GM03348 (cell line): ENCODE data around the gene RPL15.
A peak's percentile ranks its signal among the peaks of the same experiment; 100 is the strongest.

Experiments used
- DNase-seq: peaks from one replicate; pipeline ENCODE4 v3.0.0; 2012; ENCODE audit warnings: low spot score

Gene RPL15

DNA sequence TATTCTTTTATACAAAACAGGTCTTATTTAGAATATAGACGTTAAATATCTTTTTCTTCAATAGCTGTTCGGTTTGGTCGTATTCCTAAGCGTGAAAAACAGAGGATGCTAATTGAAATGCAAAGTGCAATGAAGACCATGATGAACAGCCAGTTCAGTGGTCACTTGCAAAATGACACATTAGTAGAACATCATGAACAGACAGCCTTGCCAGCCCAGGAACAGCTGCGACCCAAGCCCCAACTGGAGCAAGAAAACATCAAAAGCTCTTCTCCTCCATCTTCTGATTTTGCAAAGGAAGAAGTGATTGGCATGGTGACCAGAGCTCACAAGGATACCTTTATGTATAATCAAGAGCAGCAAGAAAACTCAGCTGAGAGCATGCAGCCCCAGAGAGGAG, 45.0 kb downstream of the RPL15 start:
- no peak for DNase-seq

- DNase-seq, result no peak
These were observed 47.8 kb downstream of the RPL15 start for GRCh38 chr3:23964537-23965235.

- DNase-seq, result no peak
These were observed 49.4 kb downstream of the RPL15 start for GRCh38 chr3:23966328-23966727.

DNA sequence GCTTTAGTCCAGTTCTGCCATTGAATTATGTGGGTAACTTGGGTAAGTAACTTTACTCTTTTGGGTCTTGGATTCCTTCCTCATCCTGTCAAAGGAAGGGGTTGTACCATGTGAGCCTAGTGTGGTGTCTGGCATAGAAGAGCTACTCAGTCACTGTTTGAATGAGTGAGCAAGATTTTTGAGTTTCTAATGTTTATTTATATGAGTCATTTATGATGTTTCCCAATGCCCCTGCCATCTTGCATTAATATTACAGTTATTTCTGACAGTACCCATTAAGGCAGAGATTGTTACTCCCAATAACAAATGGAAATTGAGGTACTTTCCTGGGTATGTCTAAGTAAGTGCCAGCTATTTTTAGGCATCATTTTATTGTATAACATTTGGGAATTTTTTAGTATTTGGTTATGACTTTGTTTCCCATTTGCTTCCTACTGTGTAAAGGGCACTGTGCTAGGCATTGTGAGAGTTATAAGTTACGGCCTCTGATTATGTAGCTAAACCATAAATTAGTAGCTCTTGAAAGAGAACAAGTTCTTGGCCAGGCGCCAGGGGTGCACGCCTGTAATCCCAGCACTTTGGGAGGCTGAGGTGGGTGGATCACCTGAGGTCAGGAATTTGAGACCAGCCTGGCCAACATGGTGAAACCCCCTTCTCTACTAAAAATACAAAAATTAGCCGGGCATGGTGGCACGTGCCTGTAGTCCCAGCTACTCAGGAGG, 51.7 kb downstream of the RPL15 start:
- peak; percentile 35 for DNase-seq

- no peak for DNase-seq
These were observed 52.5 kb downstream of the RPL15 start for GRCh38 chr3:23969393-23969792.
